Aorta (tissue), 5 donors: ENCODE results near the gene ATG101. TPM values are rescaled to one million over a fixed set of nuclear protein-coding genes. Genes with fewer than 3 reads are reported as not detected.

Experiments used
- ATAC-seq: fragments of 200-7000 bp; cut with Tn5 transposase; one replicate; pipeline ENCODE4 v1.9.1; 2022; ENCODE audit warnings: moderate library complexity; ENCODE audit not compliant: low FRiP score
- DNase-seq, 2 donors: peaks; one replicate each; pipeline ENCODE4 v3.0.0-alpha.2; 2020
- H3K27ac ChIP-seq, 2 donors: one replicate each; pipeline ENCODE4 v1.5.1; 2013; ENCODE audit warnings: low read length in 2 of 2, mild to moderate bottlenecking in 2 of 2, moderate library complexity in 2 of 2, control low read depth in 1 of 2, inconsistent platforms in 1 of 2, low read depth in 1 of 2
- H3K27me3 ChIP-seq, 2 donors: one replicate each; pipeline ENCODE4 v1.6.1; 2013; ENCODE audit warnings: control low read depth in 1 of 2, low read length in 1 of 2, mild to moderate bottlenecking in 1 of 2, moderate library complexity in 1 of 2; ENCODE audit not compliant: insufficient read depth in 2 of 2, control insufficient read depth in 1 of 2
- H3K36me3 ChIP-seq, 2 donors: one replicate each; pipeline ENCODE4 v1.6.1; 2013; ENCODE audit warnings: control low read depth in 1 of 2, low read length in 1 of 2, mild to moderate bottlenecking in 1 of 2; ENCODE audit not compliant: insufficient read depth in 2 of 2, control insufficient read depth in 1 of 2
- H3K4me1 ChIP-seq, 2 donors: one replicate each; pipeline ENCODE4 v1.6.1; 2013; ENCODE audit warnings: low read length in 2 of 2, control low read depth in 1 of 2, mild to moderate bottlenecking in 1 of 2, moderate library complexity in 1 of 2; ENCODE audit not compliant: insufficient read depth in 2 of 2, control insufficient read depth in 1 of 2
- H3K4me3 ChIP-seq, 2 donors: one replicate each; pipeline ENCODE4 v1.5.1; 2013; ENCODE audit warnings: low read length in 2 of 2, control low read depth in 1 of 2, mild to moderate bottlenecking in 1 of 2
- H3K9me3 ChIP-seq: one replicate; pipeline ENCODE4 v1.6.1; 2013; ENCODE audit warnings: mild to moderate bottlenecking, low read length; ENCODE audit not compliant: control insufficient read depth
- WGBS, 2 donors: extraction: QIAGEN DNeasy Blood & Tissue Kit; methylation state at CpG; one replicate each; pipeline ENCODE4 v1.1.7; 2013; 5-methylcytosine and 5-hydroxymethylcytosine counted together
- intact Hi-C, 2 donors: fragments of 100-400 bp; cut with DNase I; formaldehyde crosslinking; loops; one replicate each; pipeline versions ENCODE4 v1.14.2 to v1.15.0; 2022
- polyA plus RNA-seq, 2 donors: library from polyadenylated mRNA; stranded (reverse); fragments of 200-250 nt; gene quantifications; one replicate each; pipeline ENCODE4 v1.2.3, GENCODE V29; 2013
- total RNA-seq, 2 donors: library from RNA; stranded (reverse); fragmentation: NEBNext Ultra II Directional; extraction: Animal tissue kit (Norgen Biotek cat#: 25700); gene quantifications; one replicate each; pipeline ENCODE4 v1.2.1, GENCODE V29; 2021
- donor health status: healthy with polysubstance abuse.
- donor health status: Bipolar disorder and iron deficiency.
- donor health status: DM: no; HTN: no; CAD: no.
- donor health status: DM: no; HTN: no; CAD: no.
- donor health status: DM: yes; HTN: yes; CAD: no.

ATG101 gene
- total and polyA plus RNA-seq, 4 donors: 28.2 to 44.0 (median 36.5) TPM

DNA sequence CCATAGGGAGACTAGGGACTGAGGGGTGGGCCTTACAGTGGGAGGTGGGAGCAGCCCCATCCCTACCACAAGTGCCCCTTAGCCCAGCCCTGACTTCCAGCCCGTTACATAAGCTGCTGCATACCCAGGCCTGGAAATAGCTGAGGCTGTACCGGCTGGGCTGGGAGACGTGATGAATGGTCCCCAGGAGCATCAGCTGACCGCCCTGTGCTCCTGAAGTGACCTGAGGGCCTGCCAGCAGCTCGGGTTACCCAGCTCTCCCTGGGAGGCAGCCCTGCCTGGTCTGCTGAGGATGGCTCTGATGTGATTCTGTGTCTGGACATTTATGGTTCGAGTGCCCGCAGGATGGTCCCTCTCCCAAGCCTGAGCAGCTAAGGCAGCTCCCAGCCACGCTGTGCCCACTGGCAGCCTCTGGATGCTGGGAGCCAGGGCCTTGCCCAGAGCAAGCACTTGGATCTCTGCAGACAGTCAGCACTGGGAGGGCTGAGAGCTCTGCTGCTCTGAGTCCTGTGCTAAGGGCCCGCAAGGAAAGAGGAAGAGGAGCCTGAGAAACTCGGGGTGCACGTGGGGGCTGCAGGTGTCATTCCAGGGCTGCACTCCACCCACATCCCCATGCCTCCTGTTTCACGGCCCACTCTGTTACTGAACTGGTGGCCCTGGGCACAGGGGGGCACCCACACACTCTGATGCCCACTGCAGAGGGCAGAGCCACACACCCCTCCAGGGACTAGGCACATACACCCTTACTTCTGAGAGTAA lies 42.5 kb upstream of the ATG101 start:
- intact Hi-C loops: no loop called here
- H3K4me1 ChIP-seq: peaks cover 0 to 3% of the 10 kb centered on the region in 2 donors
- ATAC-seq (no peak), DNase-seq (no peak)
- H3K4me3 ChIP-seq: no peak overlapping the region
- no peaks in the 10 kb centered on the region for H3K27me3 ChIP-seq
- H3K9me3 ChIP-seq: no peaks in the 10 kb centered on the region
- H3K27ac ChIP-seq: no peak overlapping the region
- H3K36me3 ChIP-seq: no peaks in the 10 kb centered on the region
- WGBS, 2 donors: 76 to 77% methylated on average over 12 of the region's 12 CpGs

DNA sequence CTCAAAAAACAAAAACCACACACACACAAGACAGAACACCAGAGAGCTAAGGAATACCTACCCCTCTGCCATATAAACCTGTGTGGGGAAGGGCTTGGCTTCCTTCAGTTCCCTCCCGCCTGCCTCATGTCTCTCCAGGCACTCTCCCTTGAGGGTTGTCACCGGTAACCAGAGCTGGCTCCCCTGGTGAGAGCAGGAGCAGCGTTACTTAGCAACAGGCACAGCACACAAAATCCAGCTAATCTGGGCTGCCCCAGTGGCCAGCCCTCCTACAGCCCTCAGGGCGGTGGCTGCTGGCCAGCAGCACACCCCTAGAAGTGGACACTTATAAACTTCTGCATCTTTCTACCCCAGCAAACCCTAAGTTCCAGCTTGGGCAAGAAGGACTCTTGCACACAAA lies 40.1 kb upstream of the ATG101 start:
- DNase-seq (no peak), ATAC-seq (no peak)
- Histone ChIP-seq H3K4me3 (no peak overlapping the region), H3K27ac (no peak overlapping the region), H3K4me1 (peaks cover 0 to 4% of the 10 kb centered on the region in 2 donors), H3K9me3 (no peaks in the 10 kb centered on the region), H3K36me3 (no peaks in the 10 kb centered on the region), H3K27me3 (no peaks in the 10 kb centered on the region)
- intact Hi-C loops: loop anchor here in 1 of 2 donors (1.0 kb wide), 1 partner anchor 53 kb away; no protein-coding TSS in a partner anchor
- 28 to 32% methylated on average over 4 of the region's 4 CpGs for WGBS, 2 donors

DNA sequence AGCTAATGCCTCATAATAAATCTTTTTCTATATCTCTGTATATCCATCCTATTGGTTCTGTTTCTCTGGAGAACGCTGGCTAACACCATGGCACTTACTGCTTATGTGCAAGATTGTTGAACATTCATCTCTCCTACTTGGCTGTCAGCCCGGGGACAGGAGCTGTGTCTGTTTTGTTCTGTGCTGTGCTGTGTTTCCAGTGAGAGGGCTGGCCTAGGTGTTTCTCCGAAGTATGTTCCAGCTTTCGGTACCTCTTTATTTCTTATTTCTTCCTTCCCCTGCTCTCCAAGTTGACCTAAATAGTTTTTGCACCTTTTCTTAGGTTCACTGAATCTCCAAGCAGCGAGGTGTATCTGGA lies 37.4 kb upstream of the ATG101 start:
- no peak overlapping the region for H3K4me3 ChIP-seq
- no peaks in the 10 kb centered on the region for H3K9me3 ChIP-seq
- 1 to 2% methylated on average over 5 of the region's 5 CpGs for WGBS, 2 donors
- no peaks in the 10 kb centered on the region for H3K27me3 ChIP-seq
- H3K36me3 ChIP-seq: no peaks in the 10 kb centered on the region
- intact Hi-C loops: loop anchor here (2.0 kb wide), 2 partner anchors 18 to 38 kb away; partner anchors contain the start of gene NR4A1 (in 1 of the 2)
- peak overlapping the region; percentile 22 to 78 for H3K27ac ChIP-seq
- DNase-seq: peak; percentile 73 to 81
- ATAC-seq: peak; percentile 66
- peaks cover 0 to 4% of the 10 kb centered on the region in 2 donors for H3K4me1 ChIP-seq

DNA sequence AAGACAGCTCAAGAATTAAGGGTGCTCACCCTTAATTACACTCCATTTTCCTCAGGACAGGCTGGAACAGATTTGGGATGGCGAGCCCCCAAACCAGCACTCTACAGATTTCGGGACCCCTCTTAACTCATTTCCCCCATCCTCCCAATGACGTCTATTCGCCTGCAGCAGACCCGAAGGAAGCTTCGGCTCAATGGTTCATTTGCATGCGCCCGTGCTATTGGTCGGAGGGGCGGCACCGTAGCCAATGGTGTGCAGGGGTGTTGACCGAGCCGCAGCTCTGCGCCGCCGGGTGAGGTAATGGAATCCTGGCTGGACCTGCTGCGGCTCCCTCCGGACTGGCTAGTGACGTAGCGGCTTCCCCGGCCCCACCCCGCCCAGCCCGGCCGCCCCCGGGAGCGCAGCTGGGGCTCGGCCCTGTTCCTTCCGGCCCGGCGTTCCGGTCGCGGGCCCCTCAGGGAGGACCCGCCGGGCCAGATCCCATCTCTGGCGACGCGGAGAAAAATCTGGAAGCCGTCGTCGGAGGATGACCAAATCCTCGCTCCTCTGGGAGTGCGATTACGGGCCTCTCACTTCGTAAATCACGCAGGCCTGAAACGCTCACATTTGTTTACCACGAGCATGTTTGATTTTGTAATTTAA lies 36.9 kb upstream of the ATG101 start:
- 0% methylated on average over 48 of the region's 48 CpGs for WGBS, 2 donors
- DNase-seq (peak; percentile 99), ATAC-seq (peak; percentile 95)
- Histone ChIP-seq H3K27ac (peak overlapping the region; percentile 80 to 89), H3K4me1 (peaks cover 0 to 4% of the 10 kb centered on the region in 2 donors), H3K4me3 (peak overlapping the region in 1 of 2 donors; percentile 12), H3K9me3 (no peaks in the 10 kb centered on the region), H3K36me3 (no peaks in the 10 kb centered on the region), H3K27me3 (no peaks in the 10 kb centered on the region)
- intact Hi-C loops: loop anchor here (2.0 kb wide), 2 partner anchors 18 to 38 kb away; partner anchors contain the start of gene NR4A1 (in 1 of the 2)

DNA sequence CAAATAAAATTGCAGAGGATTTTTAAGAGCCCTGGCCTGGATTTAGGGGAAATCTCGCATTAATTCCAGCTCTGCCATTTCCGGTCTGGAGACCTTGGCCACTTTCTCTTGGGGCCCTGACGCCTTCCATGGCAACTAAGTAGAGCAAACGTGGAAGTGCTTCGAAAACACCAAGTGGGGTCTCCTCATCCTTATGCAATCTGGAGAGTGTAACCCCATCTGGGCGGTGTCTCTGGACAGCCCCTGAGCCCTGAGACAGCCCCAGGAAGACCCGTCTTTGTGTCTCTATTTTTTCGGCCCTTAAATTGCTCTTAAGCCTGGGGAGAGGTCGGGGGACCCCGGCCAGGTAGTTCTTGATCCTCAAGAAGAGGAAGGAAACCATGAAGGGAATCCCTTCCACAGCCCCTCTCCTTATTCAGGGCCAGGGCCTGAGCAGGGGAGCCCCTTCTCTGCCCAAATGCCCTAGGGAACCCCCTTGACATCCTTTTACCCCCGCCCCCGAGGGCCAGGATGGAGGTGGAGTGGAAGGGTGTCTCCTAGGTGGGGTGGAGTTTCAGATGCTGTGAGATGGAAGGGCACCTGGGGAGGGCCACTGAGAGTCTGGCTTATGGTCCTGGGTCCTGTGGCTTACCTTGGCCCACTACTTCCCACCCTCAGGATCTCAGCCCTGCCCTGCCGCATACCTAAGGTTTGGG lies 36.2 kb upstream of the ATG101 start:
- intact Hi-C loops: loop anchor here (2.0 kb wide), 2 partner anchors 17 to 37 kb away; partner anchors contain the start of gene NR4A1 (in 1 of the 2)
- Histone ChIP-seq H3K27ac (peak overlapping the region; percentile 80 to 89), H3K9me3 (no peaks in the 10 kb centered on the region), H3K4me3 (peak overlapping the region in 1 of 2 donors; percentile 12), H3K36me3 (no peaks in the 10 kb centered on the region), H3K4me1 (peaks cover 0 to 4% of the 10 kb centered on the region in 2 donors), H3K27me3 (no peaks in the 10 kb centered on the region)
- DNase-seq: peak in 1 of 2 donors; percentile 73
- WGBS, 2 donors: 69 to 70% methylated on average over 13 of the region's 13 CpGs
- peak; percentile 2 for ATAC-seq

DNA sequence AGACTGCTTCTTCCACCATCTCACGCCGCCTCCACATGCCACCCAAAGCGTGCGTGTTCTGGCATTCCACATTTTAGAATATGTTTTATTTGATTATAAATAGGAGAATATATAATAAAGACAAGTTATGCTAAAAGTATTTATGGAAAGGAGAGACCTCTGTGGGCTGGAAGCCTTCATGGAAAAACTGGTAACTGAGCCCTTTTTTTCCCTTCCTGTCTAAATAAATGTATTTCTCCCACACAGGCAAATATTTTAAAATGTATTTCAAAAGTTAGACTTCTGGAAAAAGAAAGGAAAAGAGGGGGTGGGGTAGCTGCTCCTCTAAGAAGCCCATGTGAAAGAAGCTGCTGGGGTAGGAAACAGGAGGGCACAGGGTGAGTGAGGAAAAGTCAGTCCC lies 34.6 kb upstream of the ATG101 start:
- intact Hi-C loops: no loop called here
- ATAC-seq (no peak), DNase-seq (no peak)
- 65 to 67% methylated on average over 4 of the region's 4 CpGs for WGBS, 2 donors
- no peaks in the 10 kb centered on the region for H3K36me3 ChIP-seq
- H3K27ac ChIP-seq: no peak overlapping the region
- peaks cover 0 to 4% of the 10 kb centered on the region in 2 donors for H3K4me1 ChIP-seq
- H3K4me3 ChIP-seq: no peak overlapping the region
- no peaks in the 10 kb centered on the region for H3K9me3 ChIP-seq
- H3K27me3 ChIP-seq: no peaks in the 10 kb centered on the region

DNA sequence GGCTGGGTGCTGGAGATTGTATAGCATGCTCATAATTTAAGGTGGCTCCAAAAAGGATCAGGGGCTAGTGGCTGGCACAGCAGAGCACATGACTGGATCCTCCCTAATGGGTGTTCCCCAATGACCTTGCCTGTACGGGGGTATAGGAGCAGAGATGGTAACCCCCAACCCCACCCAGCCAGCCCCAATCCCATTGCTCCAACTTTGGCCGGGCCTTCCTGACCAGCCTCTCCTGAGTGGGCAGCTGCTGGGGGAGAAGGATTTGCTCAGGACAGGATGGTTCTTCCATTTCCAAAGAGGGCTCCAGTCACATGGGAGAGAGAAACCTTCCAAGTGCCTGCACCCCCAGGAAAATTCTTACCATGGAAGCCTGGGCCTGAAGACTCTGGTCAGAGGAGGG lies 33.9 kb upstream of the ATG101 start:
- 59 to 74% methylated on average over 2 of the region's 2 CpGs for WGBS, 2 donors
- Histone ChIP-seq H3K36me3 (no peaks in the 10 kb centered on the region), H3K9me3 (no peaks in the 10 kb centered on the region), H3K4me1 (peaks cover 0 to 4% of the 10 kb centered on the region in 2 donors), H3K27me3 (no peaks in the 10 kb centered on the region), H3K27ac (peak overlapping the region; percentile 20 to 30), H3K4me3 (no peak overlapping the region)
- intact Hi-C loops: no loop called here
- ATAC-seq (no peak), DNase-seq (peak in 1 of 2 donors; percentile 49)

DNA sequence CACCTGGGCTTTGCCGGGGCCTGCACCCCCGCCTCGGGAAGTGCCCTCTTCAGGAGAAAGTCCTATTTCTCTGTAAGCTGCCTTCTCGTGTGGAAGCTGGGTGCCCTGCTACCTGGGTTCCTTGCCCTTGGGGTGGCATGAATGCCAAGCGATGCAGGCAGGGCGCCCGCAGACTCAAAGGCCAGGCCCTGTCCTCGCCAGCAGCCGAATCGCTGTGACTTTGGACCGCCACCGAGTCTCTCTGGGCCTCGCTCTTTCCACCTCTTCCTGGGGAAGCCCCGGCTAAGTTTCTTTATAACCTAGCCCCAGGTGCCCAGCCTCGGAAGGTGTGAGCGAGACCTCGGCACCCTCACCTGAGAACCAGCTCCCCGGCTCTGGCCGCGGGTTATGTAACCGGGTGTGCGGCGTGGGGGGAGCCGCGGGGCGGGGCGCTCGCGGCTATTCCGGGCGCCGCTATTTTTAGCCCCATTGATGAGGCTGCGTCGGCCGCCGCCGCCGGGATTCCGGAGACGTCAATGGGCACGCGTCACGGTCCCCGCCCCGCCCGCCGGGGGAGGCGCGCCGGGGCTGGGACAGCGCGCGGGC lies 33.1 kb upstream of the ATG101 start:
- no peaks in the 10 kb centered on the region for H3K27me3 ChIP-seq
- ATAC-seq (peak; percentile 73), DNase-seq (peak; percentile 92 to 97)
- no peaks in the 10 kb centered on the region for H3K9me3 ChIP-seq
- WGBS, 2 donors: 6 to 7% methylated on average over 51 to 53 of the region's 53 CpGs
- H3K4me3 ChIP-seq: peak overlapping the region; percentile 51 to 87
- peak overlapping the region in 1 of 2 donors; percentile 74 for H3K27ac ChIP-seq
- H3K36me3 ChIP-seq: no peaks in the 10 kb centered on the region
- intact Hi-C loops: no loop called here
- peaks cover 0 to 4% of the 10 kb centered on the region in 2 donors for H3K4me1 ChIP-seq
